HG03060 (cell line): ENCODE data around the gene DDX4.

Experiments used
- ATAC-seq: cut with Tn5 transposase; IDR thresholded peaks from one replicate; pipeline ENCODE4 v1.9.1; 2021; ENCODE audit warnings: low read depth, moderate number of reproducible peaks; ENCODE audit not compliant: unreplicated experiment

DDX4 gene

DNA sequence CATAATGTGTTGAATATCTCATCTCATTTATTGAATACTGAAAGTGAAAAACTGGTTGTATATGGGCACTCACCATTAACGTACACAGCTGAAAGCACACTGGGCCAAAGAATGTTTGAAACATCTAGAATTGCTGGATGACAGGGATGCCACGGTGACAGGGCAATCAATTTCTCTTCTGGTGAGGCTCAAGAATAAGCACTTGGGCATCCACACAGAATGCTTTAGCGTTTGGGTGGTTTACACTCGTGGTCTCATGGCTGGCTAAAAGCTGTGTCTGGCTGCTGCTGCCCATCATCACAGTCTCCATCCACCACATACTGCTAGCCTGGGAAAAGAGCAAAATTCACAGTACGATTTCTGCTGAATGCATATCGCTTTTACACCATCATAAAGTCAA, 82.6 kb downstream of the DDX4 start:
- ATAC-seq, result no peak

DNA sequence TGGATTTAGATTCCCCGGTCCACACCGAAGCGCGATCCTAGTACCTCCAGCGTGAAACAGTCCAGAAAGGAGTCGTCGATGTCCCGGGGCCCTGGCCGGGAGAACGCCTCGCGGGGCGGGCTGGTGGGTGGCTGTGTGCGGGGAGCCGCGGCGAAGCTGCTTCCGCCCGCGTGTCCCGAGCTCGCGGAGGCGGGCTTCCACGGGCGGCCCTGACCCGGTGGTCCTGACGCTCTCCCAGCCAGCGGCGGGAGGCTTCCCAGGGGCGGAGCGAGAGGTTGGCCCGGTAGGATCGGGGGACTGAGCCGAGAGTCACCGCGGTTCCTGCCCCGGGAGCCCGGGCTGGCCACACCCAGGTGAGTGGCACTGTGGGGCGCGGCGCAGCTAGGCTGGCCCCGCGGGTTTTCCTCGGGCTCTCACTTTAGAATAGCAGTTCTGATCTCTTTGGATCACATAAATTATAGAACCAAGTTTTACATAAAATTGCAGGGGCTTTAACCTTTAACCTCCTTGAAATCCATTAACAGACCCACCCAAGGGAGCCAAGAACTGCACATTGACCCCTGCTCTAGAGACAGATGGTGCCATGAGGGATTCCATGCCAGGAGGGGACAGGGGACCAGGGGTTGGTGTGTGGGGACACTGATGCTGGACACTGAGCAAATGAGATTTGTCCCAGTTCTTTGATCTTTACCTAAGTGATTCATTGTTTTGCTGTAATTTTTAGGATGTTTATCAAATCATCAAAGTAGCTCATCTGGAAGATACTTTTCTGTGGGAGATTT, 84.1 kb downstream of the DDX4 start:
- no peak for ATAC-seq

- no peak for ATAC-seq
Observed at GRCh38 chr5:55823151-55823796, 85.4 kb downstream of the DDX4 start.

DNA sequence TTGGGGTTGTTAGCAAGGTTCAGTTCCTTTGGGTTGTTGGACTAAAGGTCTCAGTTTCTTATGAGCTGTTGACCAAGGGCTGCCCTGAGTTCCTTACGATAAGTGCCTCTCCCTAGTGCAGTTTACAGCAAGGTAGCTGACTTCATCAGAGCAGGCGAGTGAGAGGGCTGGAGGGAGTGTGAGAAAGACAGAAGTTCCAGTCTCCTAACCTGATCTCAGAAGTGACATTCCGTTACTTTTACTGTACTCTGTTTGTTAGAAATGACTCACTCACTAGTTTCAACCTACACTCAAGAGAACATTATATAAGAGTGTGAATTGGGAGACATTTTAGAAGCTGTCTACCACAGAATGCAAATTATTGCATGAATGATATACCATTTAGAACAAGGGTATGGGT, 92.1 kb downstream of the DDX4 start:
- no peak for ATAC-seq

- ATAC-seq, result no peak
Observed at GRCh38 chr5:55832446-55832845, 94.6 kb downstream of the DDX4 start.

GRCh38 chr5:55836191-55836590, 98.3 kb downstream of the DDX4 start:
- ATAC-seq, result no peak

DNA sequence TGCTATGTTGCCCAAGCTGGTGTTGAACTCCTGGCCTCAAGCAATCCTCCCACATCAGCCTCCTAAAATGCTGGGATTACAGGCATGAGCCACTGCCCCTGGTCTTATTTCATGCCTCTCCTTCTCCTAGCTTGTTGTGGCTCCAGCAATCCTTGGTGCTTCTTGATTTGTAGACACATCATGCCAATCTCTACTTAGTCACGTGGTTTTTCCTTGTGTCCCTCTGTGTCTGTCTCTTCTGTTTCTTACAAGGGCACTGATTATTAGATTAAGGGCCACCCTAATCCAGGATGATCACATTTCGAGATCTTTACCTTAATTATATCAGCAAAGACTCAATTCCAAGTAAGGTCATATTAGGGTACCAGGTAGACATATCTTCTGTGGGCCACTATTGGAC, 104.1 kb downstream of the DDX4 start:
- no peak for ATAC-seq

DNA sequence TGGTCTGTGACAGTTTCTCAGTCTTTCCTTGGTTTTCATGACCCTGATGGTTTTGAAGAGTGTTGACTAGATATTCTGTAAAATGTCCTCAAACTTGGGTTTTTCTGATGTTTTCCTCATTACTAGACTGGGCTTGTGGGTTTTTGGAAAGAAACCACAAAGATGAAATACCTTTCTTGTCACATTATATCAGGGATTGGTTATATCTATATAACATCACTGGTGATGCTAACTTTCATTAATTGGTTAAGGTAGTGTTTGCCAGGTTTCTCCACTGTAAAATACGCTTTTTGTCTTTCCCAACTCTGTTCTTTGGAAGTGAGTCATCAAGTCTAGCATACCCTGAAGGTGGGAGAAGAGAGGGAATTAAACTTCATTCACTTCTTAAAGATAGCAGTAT, 110.0 kb downstream of the DDX4 start:
- no peak for ATAC-seq

DNA sequence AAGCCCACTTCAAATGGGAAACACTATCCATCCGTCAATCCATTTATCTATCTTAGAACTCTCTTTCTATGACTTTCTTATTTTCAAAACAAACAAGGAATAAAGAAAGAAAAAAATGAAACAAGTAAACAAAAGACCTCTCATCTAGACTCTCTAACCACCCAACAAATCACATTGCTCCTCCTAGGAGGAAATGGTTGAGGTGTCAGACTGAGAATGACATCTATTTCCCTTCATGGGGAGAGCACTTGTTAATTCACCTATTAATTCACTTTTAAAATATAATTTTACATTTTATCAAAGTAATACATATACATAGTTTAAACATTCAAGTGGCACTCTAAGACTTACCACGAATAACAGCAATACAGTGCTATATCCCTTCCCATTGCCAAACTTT, 110.9 kb downstream of the DDX4 start:
- no peak for ATAC-seq

DNA sequence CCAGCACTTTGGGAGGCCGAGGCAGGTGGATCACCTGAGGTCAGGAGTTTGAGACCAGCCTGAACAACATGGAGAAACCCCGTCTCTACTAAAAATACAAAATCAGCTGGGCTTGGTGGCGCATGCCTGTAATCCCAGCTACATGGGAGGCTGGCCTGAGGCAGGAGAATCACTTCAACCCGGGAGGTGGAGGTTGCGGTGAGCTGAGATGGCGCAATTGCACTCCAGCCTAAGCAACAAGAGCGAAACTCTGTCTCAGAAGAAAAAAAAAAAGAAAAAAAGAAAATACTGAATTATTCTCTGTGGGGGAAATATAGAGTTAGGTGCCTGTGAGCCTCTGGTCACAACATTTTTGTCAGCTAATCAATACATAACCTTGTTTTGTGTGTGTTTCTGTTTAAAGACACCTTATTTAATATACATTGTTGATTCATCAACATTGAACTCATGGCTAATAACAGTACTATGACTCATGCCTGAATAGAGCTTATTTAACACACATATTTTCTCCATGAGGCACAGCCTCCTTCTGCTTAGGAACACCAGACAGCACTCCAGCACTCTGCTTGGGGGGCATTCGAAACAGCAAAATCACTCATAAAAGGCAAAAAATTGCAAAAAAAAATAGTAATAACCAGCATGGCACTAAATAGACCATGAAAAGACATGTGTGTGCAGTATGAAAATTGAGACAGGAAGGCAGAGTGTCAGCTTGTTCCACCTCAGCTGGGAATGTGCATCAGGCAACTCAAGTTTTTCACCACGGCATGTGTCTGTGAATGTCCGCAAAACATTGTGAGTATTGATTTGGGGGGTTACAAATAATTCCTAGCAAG, 113.2 kb downstream of the DDX4 start, which contains the start of gene IL31RA:
Gene IL31RA, plus strand, starts transcription at position 519 of the 836 bp plus-strand sequence. Its CDS starts 214 bp downstream, at position 733.
- ATAC-seq, result no peak

GRCh38 chr5:55851675-55851979, 113.8 kb downstream of the DDX4 start:
- no peak for ATAC-seq

DNA sequence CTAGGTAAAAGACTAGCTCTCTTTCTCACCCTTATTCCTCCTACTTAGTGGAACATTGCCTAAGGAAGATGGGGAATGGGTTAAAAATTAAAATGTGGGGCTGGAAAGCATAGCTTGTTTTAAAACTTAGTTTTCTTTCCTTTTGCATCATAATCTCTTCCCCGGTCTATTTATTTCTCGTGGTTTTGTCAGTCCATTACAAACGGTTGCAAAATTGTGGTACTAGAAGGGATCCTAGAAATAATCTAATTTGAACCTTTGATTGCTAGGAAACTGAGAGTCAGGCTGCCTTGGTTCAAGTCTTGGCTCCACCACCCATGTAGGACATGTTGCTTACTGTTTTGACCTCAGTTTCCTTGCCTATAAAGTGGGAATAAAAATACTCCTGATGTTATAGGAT, 114.6 kb downstream of the DDX4 start:
- ATAC-seq, result no peak

DNA sequence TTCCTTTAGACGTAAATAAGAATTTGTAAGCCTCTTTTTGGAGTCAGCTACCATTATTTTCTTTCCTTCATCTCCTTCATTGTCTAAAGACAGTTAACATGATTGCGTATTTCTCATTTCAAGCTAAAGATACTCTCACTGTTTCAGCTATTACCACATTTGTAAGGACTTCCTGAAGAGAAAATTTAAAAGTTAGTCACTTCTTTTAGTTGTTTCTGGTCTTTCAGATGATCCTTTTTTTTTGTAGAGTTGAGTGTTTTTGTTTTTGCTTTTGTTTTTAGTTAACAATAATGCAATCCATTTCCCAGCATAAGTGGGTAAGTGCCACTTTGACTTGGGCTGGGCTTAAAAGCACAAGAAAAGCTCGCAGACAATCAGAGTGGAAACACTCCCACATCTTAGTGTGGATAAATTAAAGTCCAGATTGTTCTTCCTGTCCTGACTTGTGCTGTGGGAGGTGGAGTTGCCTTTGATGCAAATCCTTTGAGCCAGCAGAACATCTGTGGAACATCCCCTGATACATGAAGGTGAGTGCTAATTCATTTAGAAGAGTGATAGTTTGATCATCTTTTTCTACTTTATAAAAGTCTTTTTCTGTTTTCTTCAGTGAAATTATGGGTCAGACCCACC, 115.3 kb downstream of the DDX4 start:
- no peak for ATAC-seq

GRCh38 chr5:55853818-55854217, 116.0 kb downstream of the DDX4 start:
- no peak for ATAC-seq

GRCh38 chr5:55855509-55855908, 117.6 kb downstream of the DDX4 start:
- ATAC-seq, result no peak

- ATAC-seq, result no peak
Observed at GRCh38 chr5:55856516-55857246, 118.8 kb downstream of the DDX4 start.

DNA sequence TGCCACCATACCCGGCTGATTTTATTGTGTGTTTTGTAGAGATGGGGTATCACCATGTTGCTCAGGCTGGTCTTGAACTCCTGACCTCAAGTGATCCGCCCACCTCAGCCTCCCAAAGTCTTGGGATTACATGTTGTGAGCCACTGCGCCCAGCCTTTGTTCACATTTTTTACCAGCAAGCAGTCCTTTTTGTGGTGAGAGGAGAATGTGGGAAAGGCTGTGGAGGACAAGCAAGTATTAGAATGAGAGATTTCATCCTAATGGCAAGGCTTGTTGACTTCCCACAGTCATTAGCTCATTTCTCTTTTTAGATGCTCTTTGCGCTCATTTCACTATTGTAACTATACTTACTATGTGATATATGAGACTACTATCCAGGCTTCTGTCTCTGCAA, 119.4 kb downstream of the DDX4 start:
- ATAC-seq, result no peak

DNA sequence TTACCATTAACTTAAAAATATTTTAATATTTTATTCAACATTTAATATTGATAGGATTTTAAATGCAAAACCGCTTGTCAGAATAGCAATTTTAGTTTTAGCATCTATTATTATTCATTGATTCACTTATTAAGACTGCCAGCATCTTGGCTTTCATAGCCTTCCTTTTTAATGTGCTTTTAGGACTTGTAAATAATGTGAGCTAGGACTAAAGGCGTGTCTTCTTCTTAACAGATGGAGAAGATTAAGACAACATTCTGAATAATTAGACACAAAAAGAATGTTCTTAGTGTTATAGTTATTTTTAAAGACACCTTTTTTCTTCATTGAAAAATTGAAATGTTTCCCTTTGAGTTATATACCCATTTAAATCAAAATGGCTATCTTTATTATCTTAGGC, 120.2 kb downstream of the DDX4 start:
- no peak for ATAC-seq

- ATAC-seq, result no peak
Observed at GRCh38 chr5:55860288-55860687, 122.4 kb downstream of the DDX4 start.

DNA sequence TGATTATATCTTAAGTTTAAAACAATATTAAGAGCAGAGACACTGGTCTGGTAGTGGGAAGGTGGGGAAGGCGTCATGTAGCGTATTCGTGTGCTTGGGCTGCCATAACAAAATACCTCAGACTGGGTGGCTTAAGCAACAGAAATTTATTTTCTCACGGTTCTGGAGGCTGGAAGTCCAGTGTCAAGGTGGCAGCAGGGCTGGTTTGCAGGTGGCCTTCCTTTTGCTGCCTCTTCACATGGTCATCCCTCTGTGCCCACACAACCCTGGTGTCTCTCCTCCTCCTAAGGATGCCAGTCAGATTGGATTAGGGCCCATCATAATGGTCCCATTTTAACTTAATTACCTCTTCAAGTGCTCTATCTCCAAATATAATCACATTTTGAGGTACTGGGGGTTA, 122.8 kb downstream of the DDX4 start:
- no peak for ATAC-seq
